GM18909 (cell line): ENCODE results near the gene NT5E.
"Not testable (repeated sequence)": the region's sequence is repeated elsewhere in the genome, so short reads cannot be mapped to it uniquely, and the experiment has no call there.

Source experiments
- ATAC-seq: cut with Tn5 transposase; IDR thresholded peaks from one replicate; pipeline ENCODE4 v1.9.1; 2021; ENCODE audit warnings: mild to moderate bottlenecking; ENCODE audit not compliant: unreplicated experiment, poor library complexity

The NT5E gene

DNA sequence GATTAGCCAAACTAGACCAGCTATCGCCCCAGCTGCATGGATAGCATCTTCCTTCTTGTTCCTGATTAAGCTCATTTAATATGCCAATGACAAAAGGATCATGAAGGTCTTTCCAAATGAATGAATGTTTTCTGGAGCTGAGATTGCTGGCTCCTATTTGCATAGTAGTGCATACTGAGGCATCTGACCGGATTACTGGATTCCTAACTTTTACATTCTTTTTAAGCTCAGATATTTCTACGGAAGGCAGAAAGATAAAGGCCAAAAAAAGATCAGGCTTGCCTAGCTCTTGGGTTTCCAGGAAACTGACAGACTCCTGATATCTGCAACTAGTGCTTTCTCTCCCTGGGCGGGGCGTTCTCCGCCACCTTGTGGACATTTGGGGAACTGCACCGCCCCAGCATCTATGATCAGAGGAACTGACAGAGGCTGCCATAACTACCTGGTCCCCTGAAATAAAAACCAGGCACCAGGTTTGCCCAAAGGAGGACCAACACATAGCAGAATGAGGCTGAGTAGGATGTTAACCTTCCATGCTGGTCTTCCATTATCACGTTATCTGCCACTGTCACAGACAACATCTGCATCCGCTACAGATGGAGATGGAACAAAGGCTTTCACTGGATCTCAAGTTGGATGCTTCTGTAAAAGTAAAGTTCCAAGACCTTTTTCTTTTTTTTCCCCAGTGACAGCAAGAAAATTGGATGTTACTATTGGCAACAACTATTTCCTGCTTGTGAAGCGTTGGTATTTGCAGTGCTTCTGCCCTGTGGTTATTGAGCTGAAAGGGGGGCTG lies 33.2 kb downstream of the NT5E start:
- peak; percentile 93 for ATAC-seq

- no peak for ATAC-seq
These were observed 34.0 kb downstream of the NT5E start for GRCh38 chr6:85483846-85484245.

- ATAC-seq = no peak
These were observed 35.1 kb downstream of the NT5E start for GRCh38 chr6:85484948-85485347.

DNA sequence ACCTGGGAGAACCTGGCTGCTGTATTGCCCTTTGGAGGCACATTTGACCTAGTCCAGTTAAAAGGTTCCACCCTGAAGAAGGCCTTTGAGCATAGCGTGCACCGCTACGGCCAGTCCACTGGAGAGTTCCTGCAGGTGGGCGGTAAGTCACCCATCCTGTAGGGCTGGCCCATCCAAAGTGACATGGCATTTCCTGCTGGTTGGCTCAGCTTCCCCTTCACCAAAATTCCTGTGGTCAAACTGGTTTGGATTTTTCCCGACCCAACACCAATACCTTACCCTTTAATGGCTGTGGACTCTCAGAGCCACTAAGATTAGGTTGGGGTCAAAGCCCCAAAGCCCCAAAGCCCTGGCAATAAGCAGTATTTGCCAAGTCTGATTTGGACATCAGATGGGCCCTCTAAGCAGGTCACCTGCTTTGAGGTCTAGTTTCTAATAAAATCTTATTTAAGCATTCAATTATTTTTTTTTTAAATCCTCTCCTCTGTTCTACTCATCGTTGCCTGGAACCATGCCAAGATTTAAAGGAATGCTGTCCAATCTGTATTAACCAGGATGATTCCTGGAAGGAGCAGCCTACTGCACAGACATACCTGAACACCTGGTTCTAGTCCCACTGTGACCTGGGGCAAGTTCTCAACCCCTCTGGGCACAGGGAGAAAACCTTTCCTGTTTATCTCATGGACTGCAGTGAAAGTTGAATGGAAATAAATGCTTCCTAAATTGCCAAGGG lies 40.8 kb downstream of the NT5E start:
- no peak for ATAC-seq

- no peak for ATAC-seq
These were observed 43.5 kb downstream of the NT5E start for GRCh38 chr6:85493389-85493788.

GRCh38 chr6:85494547-85495536 lies 45.0 kb downstream of the NT5E start:
- ATAC-seq = no peak

GRCh38 chr6:85496009-85496579 lies 46.2 kb downstream of the NT5E start:
- ATAC-seq = no peak

- ATAC-seq = no peak
These were observed 47.0 kb downstream of the NT5E start for GRCh38 chr6:85496856-85497255.

- ATAC-seq = no peak
These were observed 48.8 kb downstream of the NT5E start for GRCh38 chr6:85498596-85499258.

DNA sequence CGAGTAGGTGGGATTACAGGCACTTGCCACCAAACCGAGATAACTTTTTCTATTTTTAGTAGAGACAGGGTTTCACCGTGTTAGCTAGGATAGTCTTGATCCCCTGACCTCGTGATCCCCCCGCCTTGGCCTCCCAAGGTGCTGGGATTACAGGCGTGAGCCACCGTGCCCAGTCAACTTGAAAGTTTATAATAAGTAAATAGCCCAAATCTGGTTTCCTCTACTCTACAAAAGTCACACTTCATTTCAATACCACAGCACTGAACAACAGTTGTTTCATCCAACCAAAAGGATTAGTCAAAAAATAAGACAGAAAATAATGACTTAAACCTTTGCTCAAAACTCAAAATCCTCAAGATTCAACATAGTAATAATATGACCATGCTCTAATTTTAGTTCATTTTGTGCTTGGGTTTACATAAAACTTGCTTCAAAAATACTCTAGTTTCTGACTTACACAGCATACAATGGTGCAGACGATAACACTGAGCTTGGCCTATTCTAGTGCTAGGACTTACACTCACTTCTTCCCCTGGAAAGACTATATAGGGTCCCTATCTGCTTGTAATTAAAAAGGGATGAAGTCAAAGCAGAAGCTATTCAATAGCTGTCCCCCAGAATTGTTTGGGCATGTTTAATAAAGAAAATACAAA lies 56.7 kb downstream of the NT5E start:
- no peak for ATAC-seq

- ATAC-seq = no peak
These were observed 66.3 kb downstream of the NT5E start for GRCh38 chr6:85516168-85516567.

GRCh38 chr6:85524281-85524680 lies 74.4 kb downstream of the NT5E start:
- ATAC-seq = not testable (repeated sequence)

DNA sequence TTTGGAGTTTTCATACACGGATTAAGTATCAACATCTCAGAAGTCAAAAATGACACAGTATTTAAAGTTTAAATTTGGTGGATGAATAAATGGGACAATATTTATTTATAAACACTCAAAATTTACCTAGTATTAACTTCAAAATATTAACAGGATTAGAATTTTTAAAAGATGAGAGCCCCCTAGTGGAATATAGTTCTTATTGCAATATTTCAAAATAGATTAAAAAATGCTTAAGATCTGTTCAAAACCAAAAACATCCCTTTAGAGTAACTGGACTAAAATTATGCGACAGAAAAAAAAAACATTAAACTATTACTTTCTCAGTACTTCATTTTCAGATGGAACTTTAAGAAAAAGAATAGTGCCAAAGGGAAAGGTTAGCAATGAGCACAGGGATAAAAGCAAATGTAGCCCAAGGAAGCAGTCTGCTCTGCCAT lies 87.2 kb downstream of the NT5E start:
- no peak for ATAC-seq

DNA sequence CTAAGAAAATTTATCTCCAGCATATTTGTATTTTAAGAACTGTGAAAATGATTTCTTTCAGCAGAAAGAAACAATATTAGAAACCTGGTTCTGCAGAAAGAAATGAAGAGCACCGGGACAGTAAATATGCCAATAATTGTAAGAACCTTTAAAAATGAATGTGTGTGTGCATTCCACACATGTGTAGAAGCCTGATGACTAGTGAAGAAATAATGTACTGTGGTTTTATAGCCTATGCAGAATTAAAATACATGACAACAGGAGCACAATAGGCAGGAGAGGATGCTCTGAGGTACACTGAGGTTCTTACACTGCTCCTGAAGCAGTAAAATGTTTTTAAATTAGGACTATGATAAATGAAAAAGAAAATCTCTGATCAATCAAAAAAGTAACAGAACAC lies 94.9 kb downstream of the NT5E start:
- no peak for ATAC-seq
